PFSK-1 (cell line): ENCODE data around the gene MFSD2A.

Experiments used
- FOXP2 ChIP-seq: optimal IDR thresholded peaks from 2 replicates; pipeline ENCODE3; 2011; ENCODE audit warnings: borderline replicate concordance, control low read depth, inconsistent platforms; ENCODE audit not compliant: insufficient read depth; ENCODE audit errors: extremely low read length, extremely low read depth
- POLR2AphosphoS5 ChIP-seq: IDR thresholded peaks from 2 replicates; pipeline ENCODE4 v1.6.1; 2012; ENCODE audit warnings: low read depth, mild to moderate bottlenecking, control low read depth, low read length, moderate library complexity
- REST ChIP-seq, 2 experiments: IDR thresholded peaks; 2 replicates each; pipeline versions ENCODE4 v1.6.1 to v1.8.0; 2011 to 2012; ENCODE audit warnings: low read depth in 2 of 2, low read length in 2 of 2, control low read depth in 1 of 2, inconsistent platforms in 1 of 2, mild to moderate bottlenecking in 1 of 2, moderate library complexity in 1 of 2; ENCODE audit not compliant: insufficient read depth in 1 of 2
- SIN3A ChIP-seq: IDR thresholded peaks from 2 replicates; pipeline ENCODE4 v1.6.1; 2012; ENCODE audit warnings: mild to moderate bottlenecking, low read length, moderate library complexity, borderline replicate concordance; ENCODE audit not compliant: insufficient read depth
- TAF1 ChIP-seq: IDR thresholded peaks from 2 replicates; pipeline ENCODE4 v1.6.1; 2012; ENCODE audit warnings: low read length, control low read depth, borderline replicate concordance; ENCODE audit not compliant: insufficient read depth

MFSD2A gene

GRCh38 chr1:39973503-39974135 lies 18.7 kb downstream of the MFSD2A start:
- TF ChIP-seq FOXP2 (no peak), REST (IDR thresholded peaks at IDR 0.05; ENCODE audit: insufficient read depth in 1 of 2, low read depth in 2 of 2, low read length in 2 of 2) (no peak), POLR2AphosphoS5 (no peak), TAF1 (no peak), SIN3A (no peak)

- TF ChIP-seq FOXP2, result no peak
- no peak for TF ChIP-seq REST (IDR thresholded peaks at IDR 0.05; ENCODE audit: insufficient read depth in 1 of 2, low read depth in 2 of 2, low read length in 2 of 2)
- TF ChIP-seq POLR2AphosphoS5, result no peak
- TF ChIP-seq TAF1, result no peak
- TF ChIP-seq SIN3A, result no peak
These were observed 21.8 kb downstream of the MFSD2A start for GRCh38 chr1:39976732-39977131.

GRCh38 chr1:39977202-39977601 lies 22.3 kb downstream of the MFSD2A start:
- no peak for TF ChIP-seq REST (IDR thresholded peaks at IDR 0.05; ENCODE audit: insufficient read depth in 1 of 2, low read depth in 2 of 2, low read length in 2 of 2)
- TF ChIP-seq FOXP2, result no peak
- TF ChIP-seq TAF1, result no peak
- TF ChIP-seq POLR2AphosphoS5, result no peak
- TF ChIP-seq SIN3A, result no peak

- TF ChIP-seq TAF1, result no peak
- TF ChIP-seq REST (IDR thresholded peaks at IDR 0.05; ENCODE audit: insufficient read depth in 1 of 2, low read depth in 2 of 2, low read length in 2 of 2), result no peak
- TF ChIP-seq SIN3A, result no peak
- no peak for TF ChIP-seq POLR2AphosphoS5
- no peak for TF ChIP-seq FOXP2
These were observed 24.7 kb downstream of the MFSD2A start for GRCh38 chr1:39979654-39980053.
